Heart left ventricle (tissue), 16 donors: ENCODE results near the gene CDC123. TPM values are rescaled to one million over a fixed set of nuclear protein-coding genes. Genes with fewer than 3 reads are reported as not detected.

Source experiments
- ATAC-seq, 4 donors: fragments of 200-7000 bp; cut with Tn5 transposase; one replicate each; pipeline ENCODE4 v1.9.1; 2020 to 2022; ENCODE audit warnings: moderate library complexity in 4 of 4, mild to moderate bottlenecking in 3 of 4, moderate number of reproducible peaks in 1 of 4
- DNase-seq, 5 donors: peaks; one replicate each; pipeline ENCODE4 v3.0.0-alpha.2; 2020
- H3K27ac ChIP-seq, 12 donors: fragments of 200-600 bp; sonication (generic) in 4 of 12; one replicate each; pipeline versions ENCODE4 v1.5.0 to v1.8.0; 2016 to 2022; ENCODE audit warnings: mild to moderate bottlenecking in 2 of 12
- H3K27me3 ChIP-seq, 9 donors: fragments of 200-600 bp; sonication (generic) in 2 of 9; one replicate each; pipeline versions ENCODE4 v1.5.1 to v1.8.0; 2016 to 2022; ENCODE audit warnings: mild to moderate bottlenecking in 3 of 9
- H3K36me3 ChIP-seq, 9 donors: fragments of 200-600 bp; sonication (generic) in 2 of 9; one replicate each; pipeline versions ENCODE4 v1.5.0 to v1.8.0; 2018 to 2022; ENCODE audit warnings: mild to moderate bottlenecking in 2 of 9
- H3K4me1 ChIP-seq, 12 donors: fragments of 200-600 bp; sonication (generic) in 4 of 12; one replicate each; pipeline versions ENCODE4 v1.5.0 to v1.8.0; 2016 to 2022; ENCODE audit warnings: mild to moderate bottlenecking in 3 of 12
- H3K4me3 ChIP-seq, 12 donors: fragments of 200-600 bp; sonication (generic) in 4 of 12; one replicate each; pipeline versions ENCODE4 v1.5.0 to v1.8.0; 2017 to 2022; ENCODE audit warnings: mild to moderate bottlenecking in 9 of 12, moderate library complexity in 4 of 12
- H3K9me3 ChIP-seq, 12 donors: fragments of 200-600 bp; sonication (generic) in 4 of 12; one replicate each; pipeline versions ENCODE4 v1.5.0 to v1.8.0; 2016 to 2022; ENCODE audit warnings: mild to moderate bottlenecking in 1 of 12
- CTCF ChIP-seq, 12 donors: fragments of 200-600 bp; sonication (generic) in 4 of 12; IDR thresholded peaks; one replicate each; pipeline versions ENCODE4 v1.5.0 to v1.8.0; 2018 to 2022; ENCODE audit warnings: antibody characterized with exemption in 12 of 12, mild to moderate bottlenecking in 5 of 12
- POLR2A ChIP-seq, 2 donors: fragments of 450-650 bp; IDR thresholded peaks; one replicate each; pipeline ENCODE4 v1.6.1; 2017; ENCODE audit warnings: antibody characterized with exemption in 2 of 2, mild to moderate bottlenecking in 2 of 2, moderate library complexity in 2 of 2
- WGBS, 4 donors: extraction: QIAGEN DNeasy Blood & Tissue Kit in 2 of 4; methylation state at CpG; one replicate each; pipeline versions ENCODE4 v1.1.5 to v1.1.7; 2013 to 2018; 5-methylcytosine and 5-hydroxymethylcytosine counted together
- intact Hi-C, 10 donors: fragments of 100-400 bp; cut with DNase I; formaldehyde crosslinking; loops; one replicate each; pipeline versions ENCODE4 v1.11.1 to v1.14.2; 2022
- polyA plus RNA-seq, 2 donors: library from polyadenylated mRNA; stranded (reverse); fragments of 200-250 nt; gene quantifications; one replicate each; pipeline ENCODE4 v1.2.3, GENCODE V29; 2013
- total RNA-seq, 9 donors: library from RNA; depleted of rRNA in 2 of 9; stranded (reverse); fragments of >200 nt in 2 of 9; fragmentation: NEBNext Ultra II Directional in 3 of 9; extraction: Animal tissue kit (Norgen Biotek cat#: 25700) in 3 of 9; gene quantifications; one replicate each; pipeline versions ENCODE4 v1.1.0 to v1.2.4, GENCODE V29; 2016 to 2023
- donor health status: ischemic (EF 13 %, LVEDD 7.1; RV severe dilation, severe dysfunction).
- donor health status: healthy with polysubstance abuse.
- donor health status: DM: no; HTN: yes; CAD: no.
- donor health status: DM: no; HTN: no; CAD: no.
- donor health status: ischemic (EF 25% LVEDD 6.9; RV normal size, moderate dysfunction).
- donor health status: ischemic (EF 25% LVEDD 5.7; RV mildly dilated, moderate dysfunction).
- donor health status: healthy.
- donor health status: DM: yes; HTN: yes; CAD: no.
- donor health status: ischemic (EF 35%, LVEDD 5.7; RV mildly dilated, moderate dysfunction).
- donor health status: nonischemic (EF 11% LVEDD 7.7; RV severe dilation, severe dysfunction).
- donor health status: DM: yes; HTN: yes; CAD: no.
- donor health status: PGD.
- donor health status: ischemic (EF 29% LVEDD 5.4; RV normal size, mild dysfunction).
- donor health status: nonischemic (EF 23%, LVEDD 6.1; RV moderate dilation, normal function).

The CDC123 gene
- total and polyA plus RNA-seq, 11 donors, result 21.9 to 66.3 (median 52.7) TPM

- no peak overlapping the region for H3K4me3 ChIP-seq
- intact Hi-C loops, result no loop called here
- H3K27me3 ChIP-seq, result no peaks in the 10 kb centered on the region
- no peak for TF ChIP-seq POLR2A (IDR thresholded peaks at IDR 0.05)
- no peak for TF ChIP-seq CTCF (IDR thresholded peaks at IDR 0.05)
- H3K9me3 ChIP-seq, result no peaks in the 10 kb centered on the region
- DNase-seq (no peak), ATAC-seq (no peak)
- H3K36me3 ChIP-seq, result peaks cover 4 to 98% (median 85%) of the 10 kb centered on the region in 9 donors
- 76 to 88% (median 85%) methylated on average over 9 of the region's 9 CpGs for WGBS, 4 donors
- H3K27ac ChIP-seq, result no peak overlapping the region
- peaks cover 0 to 36% (median 0%) of the 10 kb centered on the region in 12 donors for H3K4me1 ChIP-seq
Observed at GRCh38 chr10:12177642-12178041, 18.3 kb upstream of the CDC123 start.

GRCh38 chr10:12179606-12180170, 16.3 kb upstream of the CDC123 start:
- Histone ChIP-seq H3K27ac (no peak overlapping the region), H3K27me3 (no peaks in the 10 kb centered on the region), H3K4me3 (no peak overlapping the region), H3K4me1 (peaks cover 0 to 36% (median 0%) of the 10 kb centered on the region in 12 donors), H3K36me3 (peaks cover 1 to 98% (median 77%) of the 10 kb centered on the region in 9 donors), H3K9me3 (no peaks in the 10 kb centered on the region)
- intact Hi-C loops, result no loop called here
- ATAC-seq (no peak), DNase-seq (no peak)
- WGBS, 4 donors, result 87 to 88% (median 88%) methylated on average over 4 of the region's 4 CpGs
- no peak for TF ChIP-seq POLR2A (IDR thresholded peaks at IDR 0.05)
- TF ChIP-seq CTCF (IDR thresholded peaks at IDR 0.05), result no peak

GRCh38 chr10:12180221-12180974, 15.6 kb upstream of the CDC123 start:
- intact Hi-C loops, result no loop called here
- H3K4me3 ChIP-seq, result no peak overlapping the region

More at GRCh38 chr10:12180221-12180974, 15.6 kb upstream of the CDC123 start:
- no peak for DNase-seq
- H3K27me3 ChIP-seq, result no peaks in the 10 kb centered on the region
- H3K9me3 ChIP-seq, result no peaks in the 10 kb centered on the region
- H3K36me3 ChIP-seq, result peaks cover 1 to 98% (median 77%) of the 10 kb centered on the region in 9 donors
- 87 to 91% (median 91%) methylated on average over 9 of the region's 9 CpGs for WGBS, 4 donors
- no peak for ATAC-seq
- H3K27ac ChIP-seq, result peak overlapping the region in 1 of 12 donors; percentile 52
- TF ChIP-seq POLR2A (IDR thresholded peaks at IDR 0.05), result no peak
- no peak for TF ChIP-seq CTCF (IDR thresholded peaks at IDR 0.05)
- H3K4me1 ChIP-seq, result peaks cover 0 to 36% (median 0%) of the 10 kb centered on the region in 12 donors
